ENCODE results near the gene SYTL3. TPM values are rescaled to one million over a fixed set of nuclear protein-coding genes. Genes with fewer than 3 reads are reported as not detected.

SYTL3 gene
- total and polyA plus RNA-seq, 9 of the 15 experiments (the other 6 are each of a cell fraction or from before 2014, with no cell fraction given), result 0.04 to 0.46 (median 0.17) TPM; not detected in 1

DNA sequence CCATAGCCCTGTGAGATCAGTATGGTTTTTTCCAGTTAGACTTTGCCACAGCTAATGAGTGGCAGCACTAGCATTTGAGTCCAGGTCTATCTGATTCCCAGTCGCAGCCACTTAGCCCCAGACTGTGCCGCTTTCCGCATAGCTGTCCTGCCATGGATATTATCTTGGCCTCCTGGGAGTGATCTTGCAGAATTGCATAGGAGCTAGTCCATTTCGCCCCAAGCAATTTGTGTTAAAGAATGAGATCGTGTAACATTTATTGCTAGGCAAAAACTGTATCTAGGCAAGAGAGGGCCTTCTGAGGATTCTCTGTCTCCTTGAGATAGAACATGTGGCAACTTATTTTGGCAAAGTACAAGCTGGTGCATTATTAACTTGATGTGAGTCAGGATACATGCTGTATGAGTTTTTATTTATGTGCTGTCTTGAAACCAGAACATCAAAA is 95.2 kb downstream of the SYTL3 start:
- H3K4me1 ChIP-seq (replicated peaks in 1 of 2; ENCODE audit: control insufficient read depth in 2 of 2, insufficient read depth in 2 of 2, low read length in 2 of 2), result no peaks in the 10 kb centered on the region; a peak in 3 of 5 replicates
- FAIRE-seq (no peak), ATAC-seq (peak; percentile 60; the same call in 2 of the 3 replicates), DNase-seq (ENCODE audit: extremely low read depth in 1 of 4, low spot score in 3 of 4) (peak in 1 of 4 experiments; percentile 29)
- no peak overlapping the region for H3K4me3 ChIP-seq
- no peaks in the 10 kb centered on the region for H3K79me2 ChIP-seq (ENCODE audit: control insufficient read depth, insufficient read depth, low read length)
- ChIA-PET CTCF (ENCODE audit: low intra/inter-chr PET ratio) (no interaction called here), POLR2A (interaction anchor here (0.7 to 1.0 kb wide), 4 partner anchors 21 to 152 kb away, joined by 3 to 4 read pairs (median 3); no protein-coding TSS in a partner anchor)
- no peaks in the 10 kb centered on the region for H3K9me1 ChIP-seq (ENCODE audit: control insufficient read depth, insufficient read depth, low read length)
- in situ Hi-C loops (cut with MboI), result no loop called here
- H3K9ac ChIP-seq (ENCODE audit: insufficient read depth in 1 of 2, low read depth in 2 of 2, low read length in 2 of 2), result no peak overlapping the region
- H3K4me2 ChIP-seq (ENCODE audit: insufficient read depth, low read length), result no peak overlapping the region
- no peaks in the 10 kb centered on the region for H3K36me3 ChIP-seq (ENCODE audit: control insufficient read depth, insufficient read depth, low read length)
- no peaks in the 10 kb centered on the region for H3K9me3 ChIP-seq (replicated peaks; ENCODE audit: control insufficient read depth, insufficient read depth, low read depth, low read length)
- peak overlapping the region; percentile 3; the same call in 1 of the 2 replicates for H2AFZ ChIP-seq (ENCODE audit: low read depth, low read length)
- peaks cover 0 to 9% of the 10 kb centered on the region in 2 experiments; a peak in 2 of 5 replicates for H3K27me3 ChIP-seq (ENCODE audit: control insufficient read depth in 2 of 2, insufficient read depth in 2 of 2, low read length in 2 of 2)
- BruUV-seq (replicated peaks), result no TSS peak
- no peaks in the 10 kb centered on the region for H4K20me1 ChIP-seq (replicated peaks; ENCODE audit: control insufficient read depth, insufficient read depth, low read length)
- WGBS (ENCODE audit: insufficient coverage, low coverage, missing lambda C conversion rate), result 21% methylated on average over 5 of the region's 5 CpGs
- intact Hi-C loops (cut with micrococcal nuclease), result no loop called here
- no peak overlapping the region for H3K27ac ChIP-seq (ENCODE audit: extremely low read depth, low read depth, low read length)
- TF ChIP-seq MCM2 (IDR thresholded peaks at IDR 0.05; ENCODE audit: low read depth), result no peak
- TF ChIP-seq DPF2 (IDR thresholded peaks at IDR 0.05), result peak; percentile 23; the same call in 1 of the 2 replicates
- TF ChIP-seq HMGN3 (IDR thresholded peaks at IDR 0.05; ENCODE audit: borderline replicate concordance, extremely low read depth, insufficient read length, low read depth, low read length), result no peak
- TF ChIP-seq GTF2E2 (tag; IDR thresholded peaks at IDR 0.05), result no peak
- TF ChIP-seq, protein P1, sequence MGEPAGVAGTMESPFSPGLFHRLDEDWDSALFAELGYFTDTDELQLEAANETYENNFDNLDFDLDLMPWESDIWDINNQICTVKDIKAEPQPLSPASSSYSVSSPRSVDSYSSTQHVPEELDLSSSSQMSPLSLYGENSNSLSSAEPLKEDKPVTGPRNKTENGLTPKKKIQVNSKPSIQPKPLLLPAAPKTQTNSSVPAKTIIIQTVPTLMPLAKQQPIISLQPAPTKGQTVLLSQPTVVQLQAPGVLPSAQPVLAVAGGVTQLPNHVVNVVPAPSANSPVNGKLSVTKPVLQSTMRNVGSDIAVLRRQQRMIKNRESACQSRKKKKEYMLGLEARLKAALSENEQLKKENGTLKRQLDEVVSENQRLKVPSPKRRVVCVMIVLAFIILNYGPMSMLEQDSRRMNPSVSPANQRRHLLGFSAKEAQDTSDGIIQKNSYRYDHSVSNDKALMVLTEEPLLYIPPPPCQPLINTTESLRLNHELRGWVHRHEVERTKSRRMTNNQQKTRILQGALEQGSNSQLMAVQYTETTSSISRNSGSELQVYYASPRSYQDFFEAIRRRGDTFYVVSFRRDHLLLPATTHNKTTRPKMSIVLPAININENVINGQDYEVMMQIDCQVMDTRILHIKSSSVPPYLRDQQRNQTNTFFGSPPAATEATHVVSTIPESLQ (CRISPR knock-in tag; IDR thresholded peaks at IDR 0.05), result no peak
- TF ChIP-seq NFE2 (IDR thresholded peaks at IDR 0.05; ENCODE audit: low read depth), result peak; percentile 60
- no peak for TF ChIP-seq TRIM24 (IDR thresholded peaks at IDR 0.05)
- peak; percentile 35; the same call in 1 of the 2 replicates for TF ChIP-seq ZNF507 (tag; conservative IDR thresholded peaks at IDR 0.05)
- no peak for TF ChIP-seq NRF1 (conservative IDR thresholded peaks at IDR 0.05 in 1 of 2, IDR thresholded peaks at IDR 0.05 in 1 of 2)
- no peak for TF ChIP-seq SAFB (IDR thresholded peaks at IDR 0.05; ENCODE audit: borderline replicate concordance, low read depth, low read length)
- no peak for TF ChIP-seq FOXA1 (IDR thresholded peaks at IDR 0.05; ENCODE audit: borderline replicate concordance)
- TF ChIP-seq PKNOX1 (IDR thresholded peaks at IDR 0.05), result peak; percentile 35; the same call in 1 of the 2 replicates
- TF ChIP-seq, protein P2, sequence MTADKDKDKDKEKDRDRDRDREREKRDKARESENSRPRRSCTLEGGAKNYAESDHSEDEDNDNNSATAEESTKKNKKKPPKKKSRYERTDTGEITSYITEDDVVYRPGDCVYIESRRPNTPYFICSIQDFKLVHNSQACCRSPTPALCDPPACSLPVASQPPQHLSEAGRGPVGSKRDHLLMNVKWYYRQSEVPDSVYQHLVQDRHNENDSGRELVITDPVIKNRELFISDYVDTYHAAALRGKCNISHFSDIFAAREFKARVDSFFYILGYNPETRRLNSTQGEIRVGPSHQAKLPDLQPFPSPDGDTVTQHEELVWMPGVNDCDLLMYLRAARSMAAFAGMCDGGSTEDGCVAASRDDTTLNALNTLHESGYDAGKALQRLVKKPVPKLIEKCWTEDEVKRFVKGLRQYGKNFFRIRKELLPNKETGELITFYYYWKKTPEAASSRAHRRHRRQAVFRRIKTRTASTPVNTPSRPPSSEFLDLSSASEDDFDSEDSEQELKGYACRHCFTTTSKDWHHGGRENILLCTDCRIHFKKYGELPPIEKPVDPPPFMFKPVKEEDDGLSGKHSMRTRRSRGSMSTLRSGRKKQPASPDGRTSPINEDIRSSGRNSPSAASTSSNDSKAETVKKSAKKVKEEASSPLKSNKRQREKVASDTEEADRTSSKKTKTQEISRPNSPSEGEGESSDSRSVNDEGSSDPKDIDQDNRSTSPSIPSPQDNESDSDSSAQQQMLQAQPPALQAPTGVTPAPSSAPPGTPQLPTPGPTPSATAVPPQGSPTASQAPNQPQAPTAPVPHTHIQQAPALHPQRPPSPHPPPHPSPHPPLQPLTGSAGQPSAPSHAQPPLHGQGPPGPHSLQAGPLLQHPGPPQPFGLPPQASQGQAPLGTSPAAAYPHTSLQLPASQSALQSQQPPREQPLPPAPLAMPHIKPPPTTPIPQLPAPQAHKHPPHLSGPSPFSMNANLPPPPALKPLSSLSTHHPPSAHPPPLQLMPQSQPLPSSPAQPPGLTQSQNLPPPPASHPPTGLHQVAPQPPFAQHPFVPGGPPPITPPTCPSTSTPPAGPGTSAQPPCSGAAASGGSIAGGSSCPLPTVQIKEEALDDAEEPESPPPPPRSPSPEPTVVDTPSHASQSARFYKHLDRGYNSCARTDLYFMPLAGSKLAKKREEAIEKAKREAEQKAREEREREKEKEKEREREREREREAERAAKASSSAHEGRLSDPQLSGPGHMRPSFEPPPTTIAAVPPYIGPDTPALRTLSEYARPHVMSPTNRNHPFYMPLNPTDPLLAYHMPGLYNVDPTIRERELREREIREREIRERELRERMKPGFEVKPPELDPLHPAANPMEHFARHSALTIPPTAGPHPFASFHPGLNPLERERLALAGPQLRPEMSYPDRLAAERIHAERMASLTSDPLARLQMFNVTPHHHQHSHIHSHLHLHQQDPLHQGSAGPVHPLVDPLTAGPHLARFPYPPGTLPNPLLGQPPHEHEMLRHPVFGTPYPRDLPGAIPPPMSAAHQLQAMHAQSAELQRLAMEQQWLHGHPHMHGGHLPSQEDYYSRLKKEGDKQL (CRISPR knock-in tag; IDR thresholded peaks at IDR 0.05; ENCODE audit: borderline replicate concordance), result no peak
- peak; percentile 17; the same call in 1 of the 2 replicates for TF ChIP-seq ZNF354B (CRISPR knock-in tag; IDR thresholded peaks at IDR 0.05)
- peak; percentile 24; the same call in 1 of the 2 replicates for TF ChIP-seq MAFK (IDR thresholded peaks at IDR 0.05; ENCODE audit: low read length)

All from K562 (cell line).